HG02943 (cell line): Measurements from ENCODE around the gene AGPAT1.
"Not testable (repeated sequence)": the region's sequence is repeated elsewhere in the genome, so short reads cannot be mapped to it uniquely, and the experiment has no call there.

ENCODE experiments used
- ATAC-seq: cut with Tn5 transposase; IDR thresholded peaks from one replicate; pipeline ENCODE4 v1.9.1; 2021; ENCODE audit warnings: mild to moderate bottlenecking, low read depth, moderate library complexity; ENCODE audit not compliant: unreplicated experiment

AGPAT1 gene

GRCh38 chr6:32200711-32201475 is 25.0 kb upstream of the AGPAT1 start:
- ATAC-seq: no peak

- ATAC-seq: no peak
These were observed 23.0 kb upstream of the AGPAT1 start for GRCh38 chr6:32198866-32199265.

- ATAC-seq: no peak
These were observed 22.4 kb upstream of the AGPAT1 start for GRCh38 chr6:32198345-32198696.

- no peak for ATAC-seq
These were observed 21.1 kb upstream of the AGPAT1 start for GRCh38 chr6:32196682-32197616.

- ATAC-seq: peak; percentile 58
These were observed 20.2 kb upstream of the AGPAT1 start for GRCh38 chr6:32195902-32196681.

- ATAC-seq: peak; percentile 72
These were observed 19.7 kb upstream of the AGPAT1 start for GRCh38 chr6:32195652-32195901.

GRCh38 chr6:32194825-32195651 is 19.2 kb upstream of the AGPAT1 start:
- ATAC-seq: no peak

- no peak for ATAC-seq
These were observed 18.5 kb upstream of the AGPAT1 start for GRCh38 chr6:32194388-32194787.

GRCh38 chr6:32193096-32193495 is 17.2 kb upstream of the AGPAT1 start:
- ATAC-seq: not testable (repeated sequence)

GRCh38 chr6:32192608-32193039 is 16.7 kb upstream of the AGPAT1 start, which contains the start of gene GPSM3:
TSS of gene GPSM3 (minus strand) at chr6:32192643. CDS start at chr6:32192513, 130 bp downstream.
- no peak for ATAC-seq

- no peak for ATAC-seq
These were observed 16.1 kb upstream of the AGPAT1 start for GRCh38 chr6:32191696-32192607.

GRCh38 chr6:32190911-32191677 is 15.2 kb upstream of the AGPAT1 start:
- no peak for ATAC-seq

GRCh38 chr6:32190054-32190851 is 14.4 kb upstream of the AGPAT1 start, which contains the start of gene PBX2:
TSS of gene PBX2 (minus strand) at chr6:32190202. CDS start at chr6:32189915, 287 bp downstream.
- ATAC-seq: peak; percentile 43

- no peak for ATAC-seq
These were observed 13.8 kb upstream of the AGPAT1 start for GRCh38 chr6:32189742-32190053.

- no peak for ATAC-seq
These were observed 13.3 kb upstream of the AGPAT1 start for GRCh38 chr6:32189069-32189741.

- no peak for ATAC-seq
These were observed 12.6 kb upstream of the AGPAT1 start for GRCh38 chr6:32188381-32189068.
